Measurements from ENCODE around the gene REC8. TPM values are rescaled to one million over a fixed set of nuclear protein-coding genes. Genes with fewer than 3 reads are reported as not detected.

REC8 gene
- total RNA-seq, 1 experiment from 2014 or later = 58.0 TPM

DNA sequence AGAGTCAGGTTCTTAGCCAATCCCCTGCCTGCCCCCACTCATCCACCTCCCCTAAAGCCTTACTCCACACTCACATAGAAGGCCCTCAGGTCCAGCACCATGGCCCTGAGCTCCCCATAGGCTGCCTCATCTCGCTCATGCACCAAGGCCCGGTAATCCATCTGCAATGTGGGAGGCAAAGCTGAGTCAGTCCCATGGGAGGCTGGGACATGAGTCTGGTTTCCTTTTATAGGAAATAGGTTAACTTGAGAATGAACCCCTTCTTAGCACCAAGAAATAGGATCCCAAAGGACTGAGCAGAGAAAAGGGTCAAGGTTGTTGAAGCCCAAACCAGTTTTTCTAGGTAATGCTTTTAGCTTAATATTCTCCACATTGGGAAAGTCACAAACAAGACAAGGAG is 28.4 kb upstream of the REC8 start:
- Histone ChIP-seq H4K91ac (ENCODE audit: insufficient read length, low read depth, low read length) (no peak overlapping the region), H2AFZ (ENCODE audit: low read length) (no peak overlapping the region), H2BK20ac (ENCODE audit: low read depth, low read length, poor library complexity, severe bottlenecking) (no peak overlapping the region), H2BK120ac (ENCODE audit: low read depth, low read length, poor library complexity, severe bottlenecking) (no peak overlapping the region), H3K79me1 (ENCODE audit: insufficient read depth, low read depth, low read length, poor library complexity, severe bottlenecking) (peaks cover 7% of the 10 kb centered on the region), H3K23me2 (ENCODE audit: insufficient read length, low read depth, low read length, poor library complexity, severe bottlenecking) (peaks cover 19% of the 10 kb centered on the region), H3K4me1 (ENCODE audit: insufficient read depth, low read length) (no peaks in the 10 kb centered on the region), H4K8ac (replicated peaks; ENCODE audit: insufficient read length, low read depth, low read length) (no peak overlapping the region), H3K14ac (ENCODE audit: insufficient read depth, low read length) (no peak overlapping the region), H2BK12ac (ENCODE audit: insufficient read length, low read depth, low read length) (no peak overlapping the region), H3K23ac (ENCODE audit: insufficient read length, low read depth, low read length) (no peak overlapping the region), H3K27ac (ENCODE audit: insufficient read length, low read depth, low read length) (no peak overlapping the region), H3K56ac (ENCODE audit: insufficient read length, low read depth, low read length) (no peak overlapping the region), H4K5ac (ENCODE audit: insufficient read length, low read depth, low read length) (no peak overlapping the region), H3T11ph (ENCODE audit: low read length) (no peak overlapping the region), H3K18ac (ENCODE audit: insufficient read length, low read depth, low read length) (no peak overlapping the region), H2BK5ac (ENCODE audit: insufficient read length, low read length) (no peak overlapping the region), H3K4me2 (ENCODE audit: insufficient read depth, insufficient read length, low read length) (no peak overlapping the region), H3K27me3 (ENCODE audit: insufficient read depth, low read length) (no peaks in the 10 kb centered on the region), H3K4ac (ENCODE audit: low read depth, low read length) (no peak overlapping the region), H3K79me2 (ENCODE audit: insufficient read depth, low read length) (peaks cover 10% of the 10 kb centered on the region; the same call in 1 of the 2 replicates), H3K9ac (ENCODE audit: extremely low read depth, insufficient read length, low read length) (no peak overlapping the region), H2BK15ac (ENCODE audit: low read depth, low read length) (no peak overlapping the region), H4K20me1 (ENCODE audit: control insufficient read depth, insufficient read depth, insufficient read length) (no peaks in the 10 kb centered on the region), H2AK5ac (ENCODE audit: insufficient read length, low read length) (no peak overlapping the region), H3K9me3 (ENCODE audit: control insufficient read depth, low read depth, low read length) (no peaks in the 10 kb centered on the region)
- H3K9me3 Mint-ChIP-seq = no peaks in the 10 kb centered on the region
- peaks cover 30 to 33% of the 10 kb centered on the region in 2 experiments for H3K4me1 Mint-ChIP-seq
- no peak overlapping the region for H3K27ac Mint-ChIP-seq
- WGBS (ENCODE audit: extremely low coverage, insufficient read length, low lambda C conversion rate) = no CpG with 5 or more reads among the region's 2 CpGs
- H3K4me3 Mint-ChIP-seq = no peak overlapping the region
- no peak for DNase-seq
- H3K27me3 Mint-ChIP-seq (ENCODE audit: low read depth) = no peaks in the 10 kb centered on the region
- H3K36me3 Mint-ChIP-seq (ENCODE audit: insufficient read depth in 1 of 3, low read depth in 3 of 3) = peaks cover 17 to 44% (median 43%) of the 10 kb centered on the region in 3 experiments
- TF ChIP-seq, protein P1, sequence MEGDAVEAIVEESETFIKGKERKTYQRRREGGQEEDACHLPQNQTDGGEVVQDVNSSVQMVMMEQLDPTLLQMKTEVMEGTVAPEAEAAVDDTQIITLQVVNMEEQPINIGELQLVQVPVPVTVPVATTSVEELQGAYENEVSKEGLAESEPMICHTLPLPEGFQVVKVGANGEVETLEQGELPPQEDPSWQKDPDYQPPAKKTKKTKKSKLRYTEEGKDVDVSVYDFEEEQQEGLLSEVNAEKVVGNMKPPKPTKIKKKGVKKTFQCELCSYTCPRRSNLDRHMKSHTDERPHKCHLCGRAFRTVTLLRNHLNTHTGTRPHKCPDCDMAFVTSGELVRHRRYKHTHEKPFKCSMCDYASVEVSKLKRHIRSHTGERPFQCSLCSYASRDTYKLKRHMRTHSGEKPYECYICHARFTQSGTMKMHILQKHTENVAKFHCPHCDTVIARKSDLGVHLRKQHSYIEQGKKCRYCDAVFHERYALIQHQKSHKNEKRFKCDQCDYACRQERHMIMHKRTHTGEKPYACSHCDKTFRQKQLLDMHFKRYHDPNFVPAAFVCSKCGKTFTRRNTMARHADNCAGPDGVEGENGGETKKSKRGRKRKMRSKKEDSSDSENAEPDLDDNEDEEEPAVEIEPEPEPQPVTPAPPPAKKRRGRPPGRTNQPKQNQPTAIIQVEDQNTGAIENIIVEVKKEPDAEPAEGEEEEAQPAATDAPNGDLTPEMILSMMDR (conservative IDR thresholded peaks at IDR 0.05) = no peak
